NB4 (cell line): ENCODE results near the gene NHS.

ENCODE experiments used
- CTCF ChIP-seq: IDR thresholded peaks from one replicate; pipeline ENCODE4 v1.5.1; 2012; ENCODE audit warnings: low read depth, low read length
- MAX ChIP-seq: IDR thresholded peaks from 2 replicates; pipeline ENCODE4 v1.6.1; 2011; ENCODE audit warnings: low read depth, low read length
- MYC ChIP-seq: IDR thresholded peaks from 2 replicates; pipeline ENCODE4 v1.6.1; 2011; ENCODE audit warnings: low read depth, low read length
- POLR2A ChIP-seq: IDR thresholded peaks from 2 replicates; pipeline ENCODE4 v1.6.1; 2011; ENCODE audit warnings: mild to moderate bottlenecking; ENCODE audit not compliant: insufficient read length; ENCODE audit errors: extremely low read depth

- TF ChIP-seq CTCF (no peak), POLR2A (no peak), MAX (no peak), MYC (no peak)
Observed at GRCh38 chrX:17425551-17425950, 50.6 kb downstream of the NHS start.
